ENCODE data around the gene KRT74. TPM values are rescaled to one million over a fixed set of nuclear protein-coding genes. Genes with fewer than 3 reads are reported as not detected.

Gene KRT74
- total RNA-seq, 6 experiments from 2014 or later: not detected

DNA sequence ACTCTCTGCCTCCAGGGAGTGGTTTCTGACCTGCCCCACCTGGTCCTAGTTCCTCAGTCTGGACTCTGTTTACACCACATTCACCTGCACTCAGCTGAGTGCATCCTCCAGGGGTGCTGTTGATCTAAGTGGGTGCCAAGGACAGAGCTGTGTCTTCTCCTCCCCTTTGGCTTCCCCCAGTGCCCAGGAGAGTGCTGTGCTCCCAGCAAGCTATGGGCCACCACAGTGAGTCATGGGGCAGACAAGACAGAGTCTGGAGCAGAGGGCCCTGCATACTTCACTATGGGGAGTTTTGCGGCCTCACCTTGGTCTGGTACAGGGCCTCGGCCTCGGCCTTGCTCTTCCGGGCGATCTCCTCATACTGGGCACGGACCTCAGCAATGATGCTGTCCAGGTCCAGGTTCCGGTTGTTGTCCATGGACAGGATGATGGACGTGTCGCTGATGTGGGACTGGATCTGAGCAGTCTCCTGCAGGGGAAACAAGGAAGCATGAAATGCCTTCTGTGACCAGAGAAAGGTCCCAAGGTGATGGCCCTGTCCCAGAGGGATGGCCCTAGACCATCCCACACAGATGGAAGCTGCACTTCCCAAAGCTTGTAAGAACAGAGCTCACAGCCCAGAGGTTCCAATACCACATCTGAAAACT is 39.9 kb upstream of the KRT74 start:
- Histone ChIP-seq H3K27me3 (no peaks in the 10 kb centered on the region), H3K27ac (no peak overlapping the region), H3K4me3 (no peak overlapping the region), H3K9me3 (no peaks in the 10 kb centered on the region), H3K4me1 (no peaks in the 10 kb centered on the region), H3K36me3 (no peaks in the 10 kb centered on the region)
- DNase-seq: no peak
- WGBS (ENCODE audit: insufficient coverage, low coverage, low lambda C conversion rate, missing lambda C conversion rate): 40% methylated on average over 1 of the region's 9 CpGs
- intact Hi-C loops (cut with DNase I): no loop called here
- TF ChIP-seq, protein P1, sequence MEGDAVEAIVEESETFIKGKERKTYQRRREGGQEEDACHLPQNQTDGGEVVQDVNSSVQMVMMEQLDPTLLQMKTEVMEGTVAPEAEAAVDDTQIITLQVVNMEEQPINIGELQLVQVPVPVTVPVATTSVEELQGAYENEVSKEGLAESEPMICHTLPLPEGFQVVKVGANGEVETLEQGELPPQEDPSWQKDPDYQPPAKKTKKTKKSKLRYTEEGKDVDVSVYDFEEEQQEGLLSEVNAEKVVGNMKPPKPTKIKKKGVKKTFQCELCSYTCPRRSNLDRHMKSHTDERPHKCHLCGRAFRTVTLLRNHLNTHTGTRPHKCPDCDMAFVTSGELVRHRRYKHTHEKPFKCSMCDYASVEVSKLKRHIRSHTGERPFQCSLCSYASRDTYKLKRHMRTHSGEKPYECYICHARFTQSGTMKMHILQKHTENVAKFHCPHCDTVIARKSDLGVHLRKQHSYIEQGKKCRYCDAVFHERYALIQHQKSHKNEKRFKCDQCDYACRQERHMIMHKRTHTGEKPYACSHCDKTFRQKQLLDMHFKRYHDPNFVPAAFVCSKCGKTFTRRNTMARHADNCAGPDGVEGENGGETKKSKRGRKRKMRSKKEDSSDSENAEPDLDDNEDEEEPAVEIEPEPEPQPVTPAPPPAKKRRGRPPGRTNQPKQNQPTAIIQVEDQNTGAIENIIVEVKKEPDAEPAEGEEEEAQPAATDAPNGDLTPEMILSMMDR (IDR thresholded peaks at IDR 0.05): no peak
- no peak for TF ChIP-seq POLR2A (IDR thresholded peaks at IDR 0.05)
- no peak for ATAC-seq

DNA sequence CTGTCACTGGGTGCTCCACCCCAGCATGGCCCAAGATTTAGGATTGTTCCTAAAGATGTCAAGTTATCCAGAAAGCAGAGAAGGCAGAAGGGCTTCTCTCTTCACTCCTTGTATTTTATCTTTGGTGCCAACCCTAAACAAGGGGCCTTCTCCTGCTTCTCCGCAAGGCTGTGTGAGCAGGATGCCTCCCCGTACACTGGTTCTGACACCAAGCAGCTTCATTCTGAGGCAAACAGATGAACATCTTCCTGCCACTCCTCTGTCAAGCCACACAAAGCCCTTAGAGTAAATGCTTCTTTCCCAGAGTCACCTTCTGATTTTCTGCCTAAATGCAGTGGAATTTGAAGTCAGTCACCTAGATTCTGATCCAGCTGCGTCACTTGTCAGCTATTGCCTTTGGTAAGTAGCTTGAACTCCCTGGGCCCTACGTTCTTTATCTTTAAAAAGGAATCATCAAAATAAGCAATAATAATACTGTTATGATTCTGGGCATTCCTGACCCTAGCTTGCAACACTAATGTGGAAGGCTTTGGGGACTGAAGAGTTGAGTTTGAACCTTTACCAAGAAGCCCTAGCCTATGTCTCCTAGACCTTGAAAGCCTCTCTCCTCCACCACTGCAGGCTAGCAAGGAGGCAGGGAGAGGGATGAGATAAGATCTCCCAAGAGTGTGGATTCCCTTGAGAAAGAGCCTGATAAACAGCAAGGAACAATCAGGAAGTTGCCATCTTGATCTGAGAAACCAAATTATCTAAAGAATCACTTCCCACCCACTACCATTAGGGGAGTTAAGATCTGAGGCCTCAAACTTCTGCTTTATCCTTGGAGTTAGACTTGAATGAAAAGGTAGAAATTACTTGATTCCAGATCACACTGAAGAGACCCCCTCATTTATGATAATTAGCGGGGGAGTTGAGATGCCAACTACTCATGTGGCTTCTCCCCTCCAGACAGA is 39.1 kb upstream of the KRT74 start:
- no peaks in the 10 kb centered on the region for H3K9me3 ChIP-seq
- intact Hi-C loops (cut with DNase I): no loop called here
- 62% methylated on average over 5 of the region's 5 CpGs for WGBS (ENCODE audit: insufficient coverage, low coverage, low lambda C conversion rate, missing lambda C conversion rate)
- H3K4me1 ChIP-seq: no peaks in the 10 kb centered on the region
- H3K36me3 ChIP-seq: no peaks in the 10 kb centered on the region
- DNase-seq: no peak
- no peak overlapping the region for H3K27ac ChIP-seq
- TF ChIP-seq, protein P1 (IDR thresholded peaks at IDR 0.05): no peak
- no peak for TF ChIP-seq POLR2A (IDR thresholded peaks at IDR 0.05)
- H3K27me3 ChIP-seq: no peaks in the 10 kb centered on the region
- H3K4me3 ChIP-seq: no peak overlapping the region
- ATAC-seq: no peak

DNA sequence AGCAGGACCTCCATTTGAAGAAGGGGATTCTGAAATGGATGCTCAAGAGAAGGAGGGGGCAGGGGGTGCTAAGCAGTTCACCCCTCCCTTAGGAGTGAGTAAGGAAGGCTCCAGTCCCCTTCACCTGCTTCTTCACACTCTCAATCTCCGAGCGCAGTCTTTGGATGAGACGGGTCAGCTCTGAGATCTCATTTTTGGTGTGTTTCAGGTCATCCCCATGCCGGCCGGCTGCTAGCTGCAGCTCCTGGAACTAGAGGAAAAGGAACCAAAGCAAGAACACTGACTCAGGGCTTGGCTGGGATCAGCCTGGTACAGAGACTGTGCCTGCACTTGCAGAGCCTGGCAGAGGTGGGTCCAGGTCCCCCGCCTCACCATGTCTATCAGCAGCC is 37.4 kb upstream of the KRT74 start:
- H3K4me1 ChIP-seq: no peaks in the 10 kb centered on the region
- no peak overlapping the region for H3K4me3 ChIP-seq
- no peak overlapping the region for H3K27ac ChIP-seq
- no peak for DNase-seq
- no peaks in the 10 kb centered on the region for H3K27me3 ChIP-seq
- TF ChIP-seq, protein P1 (IDR thresholded peaks at IDR 0.05): no peak
- no peak for TF ChIP-seq POLR2A (IDR thresholded peaks at IDR 0.05)
- intact Hi-C loops (cut with DNase I): no loop called here
- no CpG with 5 or more reads among the region's 6 CpGs for WGBS (ENCODE audit: insufficient coverage, low coverage, low lambda C conversion rate, missing lambda C conversion rate)
- ATAC-seq: no peak
- H3K36me3 ChIP-seq: no peaks in the 10 kb centered on the region
- no peaks in the 10 kb centered on the region for H3K9me3 ChIP-seq

DNA sequence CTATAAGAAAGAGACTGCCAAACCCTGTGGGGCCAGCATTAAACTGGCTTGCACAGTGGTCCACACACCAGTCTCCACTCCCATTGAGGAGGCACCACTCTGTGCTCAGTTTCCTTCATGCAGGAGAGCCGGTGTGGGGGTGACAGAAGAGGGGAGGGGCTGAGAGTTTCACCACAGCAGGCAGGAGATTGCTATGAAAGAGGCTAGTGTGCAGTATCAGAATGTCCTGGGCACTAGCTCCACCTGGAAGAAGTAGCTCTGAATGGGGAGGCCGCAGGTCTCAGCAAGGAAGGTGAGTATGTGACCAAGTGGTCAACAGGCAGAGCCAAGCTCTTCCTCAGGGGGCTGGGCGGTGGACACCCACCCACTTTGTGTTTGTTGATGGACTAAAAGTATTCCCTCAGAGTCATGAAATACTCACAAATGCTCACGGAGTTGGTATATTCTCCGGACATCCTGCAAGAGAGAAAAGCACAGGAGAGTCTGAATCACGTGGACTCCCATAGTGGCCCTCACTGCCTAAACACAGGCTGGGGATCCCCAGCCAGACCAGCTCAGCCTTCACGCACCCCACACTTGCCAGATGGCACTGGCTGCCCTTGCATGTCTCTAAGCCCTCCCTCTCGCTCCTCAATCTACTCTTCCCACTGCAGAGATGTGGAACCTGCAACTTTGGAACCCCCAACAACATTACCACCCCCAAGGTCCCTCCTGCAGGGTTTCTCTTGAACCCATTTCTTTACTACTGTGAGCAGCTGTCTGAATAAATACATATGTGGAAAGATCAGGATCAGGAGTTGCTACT is 35.4 kb upstream of the KRT74 start:
- Histone ChIP-seq H3K4me3 (no peak overlapping the region), H3K9me3 (no peaks in the 10 kb centered on the region), H3K27ac (no peak overlapping the region), H3K27me3 (no peaks in the 10 kb centered on the region), H3K36me3 (no peaks in the 10 kb centered on the region), H3K4me1 (no peaks in the 10 kb centered on the region)
- 47% methylated on average over 3 of the region's 8 CpGs for whole genome bisulfite sequencing (ENCODE audit: insufficient coverage, low coverage, low lambda C conversion rate, missing lambda C conversion rate)
- no peak for TF ChIP-seq POLR2A (IDR thresholded peaks at IDR 0.05)
- TF ChIP-seq, protein P1 (IDR thresholded peaks at IDR 0.05): no peak
- intact Hi-C loops (cut with DNase I): no loop called here
- DNase-seq (no peak), ATAC-seq (no peak)
